K562 (cell line): ENCODE results near the gene FAM228A.

Experiments
- CEBPB ChIP-seq: fragments of 450-650 bp; IDR thresholded peaks from 2 replicates; pipeline ENCODE4 v1.6.1; 2016; ENCODE audit warnings: missing genetic modification characterization, missing compliant biosample characterization
- CHD2 ChIP-seq: IDR thresholded peaks from 2 replicates; pipeline ENCODE4 v1.6.1; 2011; ENCODE audit warnings: low read depth, low read length
- EGR1 ChIP-seq: fragments of 450-650 bp; conservative IDR thresholded peaks from 2 replicates; pipeline ENCODE4 v1.6.1; 2017; ENCODE audit warnings: mild to moderate bottlenecking
- ETS2 ChIP-seq: IDR thresholded peaks from 2 replicates; pipeline ENCODE4 v1.6.1; 2016; ENCODE audit warnings: borderline replicate concordance, missing genetic modification characterization, mild to moderate bottlenecking, moderate library complexity, missing compliant biosample characterization; ENCODE audit not compliant: poor library complexity, severe bottlenecking
- HIVEP1 ChIP-seq: fragments of 250-450 bp; sonication (Bioruptor Pico); IDR thresholded peaks from 2 replicates; pipeline ENCODE4 v1.4.0; 2020; ENCODE audit warnings: mild to moderate bottlenecking
- JUND ChIP-seq, 2 experiments: IDR thresholded peaks; 2 replicates in 1 of 2; 3 replicates in 1 of 2; pipeline ENCODE4 v1.6.1; 2011; ENCODE audit warnings: borderline replicate concordance in 2 of 2, low read depth in 2 of 2, low read length in 2 of 2, improper control_type of control experiment in 1 of 2, missing biosample characterization in 1 of 2, missing genetic modification characterization in 1 of 2, missing genetic modification reagents in 1 of 2
- KDM4B ChIP-seq, 2 experiments: fragments of 450-650 bp in 1 of 2; sonication (generic) in 1 of 2; IDR thresholded peaks; 2 replicates each; pipeline ENCODE4 v1.6.1; 2016 to 2017; ENCODE audit warnings: borderline replicate concordance in 2 of 2, antibody characterized with exemption in 1 of 2, low read depth in 1 of 2, mild to moderate bottlenecking in 1 of 2
- MEF2D ChIP-seq: conservative IDR thresholded peaks from 2 replicates; pipeline ENCODE4 v1.6.1; 2016; ENCODE audit warnings: low read depth, missing genetic modification characterization, missing compliant biosample characterization
- POLR2A ChIP-seq: fragments of 450-650 bp; conservative IDR thresholded peaks from 2 replicates; pipeline ENCODE4 v1.6.1; 2016
- RFX5 ChIP-seq: IDR thresholded peaks from 2 replicates; pipeline ENCODE4 v1.6.1; 2011; ENCODE audit warnings: low read depth, mild to moderate bottlenecking, improper control_type of control experiment, low read length
- ZNF707 ChIP-seq: fragments of 250-450 bp; sonication (Bioruptor Pico); conservative IDR thresholded peaks from 2 replicates; pipeline ENCODE4 v1.8.0; 2022; ENCODE audit warnings: inconsistent platforms, mild to moderate bottlenecking, moderate library complexity
- TF ChIP-seq, protein P1 (sequence below), 3 experiments: IDR thresholded peaks in 2 of 3; conservative IDR thresholded peaks in 1 of 3; 2 replicates each; pipeline ENCODE4 v1.5.1; 2011 to 2012; ENCODE audit warnings: low read length in 3 of 3, mild to moderate bottlenecking in 3 of 3, control low read depth in 2 of 3, improper control_type of control experiment in 1 of 3, inconsistent platforms in 1 of 3, low read depth in 1 of 3, mixed read lengths in 1 of 3, moderate library complexity in 1 of 3; ENCODE audit not compliant: insufficient read depth in 2 of 3
- TF ChIP-seq, protein P2 (sequence below): fragments of 450-650 bp; IDR thresholded peaks from 2 replicates; pipeline ENCODE4 v1.7.1; 2018; ENCODE audit warnings: mild to moderate bottlenecking, low read depth; ENCODE audit not compliant: partially characterized antibody
- TF ChIP-seq, protein P3 (sequence below): sonication (generic); formaldehyde crosslinking; IDR thresholded peaks from 2 replicates; pipeline ENCODE4 v1.8.1; 2023; ENCODE audit warnings: mild to moderate bottlenecking, missing genetic modification reagents

DNA sequence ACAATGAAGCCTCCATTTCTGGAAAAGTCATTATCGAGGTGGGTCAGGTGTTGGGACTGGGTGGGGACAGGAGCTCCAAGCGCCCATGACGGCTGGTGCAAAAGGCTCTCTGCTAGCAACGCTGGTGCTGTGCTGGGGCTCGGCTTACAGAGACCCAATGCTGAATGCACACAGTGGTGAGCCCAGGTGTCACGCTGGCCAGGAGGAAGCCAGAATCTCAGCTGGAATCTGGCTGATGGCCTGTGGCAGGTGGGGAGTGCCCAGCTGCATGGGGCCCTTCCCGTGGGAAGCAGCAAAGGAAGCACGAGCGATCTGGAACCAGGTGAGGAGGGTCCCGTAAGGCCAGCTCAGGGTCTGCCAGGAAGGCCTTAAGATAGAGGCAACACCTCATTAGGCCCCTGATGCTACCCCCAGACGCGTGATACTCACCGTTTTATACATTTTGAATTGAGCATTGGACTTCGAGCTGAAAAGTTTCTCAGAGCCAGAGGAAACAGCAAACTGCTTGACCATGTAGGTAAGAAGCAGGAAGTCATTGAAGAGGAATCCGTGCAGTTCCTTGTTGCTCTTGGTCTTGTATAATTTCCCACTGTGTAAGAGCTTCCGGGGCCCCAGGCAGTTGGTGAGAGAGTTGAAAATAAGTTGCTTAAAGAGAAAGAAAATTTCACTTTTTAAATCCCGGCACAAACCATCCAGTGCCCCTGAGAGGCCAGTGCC lies 34.7 kb downstream of the FAM228A start:
- TF ChIP-seq CEBPB (tag) (no peak), MEF2D (tag) (no peak), POLR2A (no peak), JUND (IDR thresholded peaks at IDR 0.05; ENCODE audit: borderline replicate concordance, low read depth, low read length) (no peak), JUND (tag; IDR thresholded peaks at IDR 0.05; ENCODE audit: borderline replicate concordance, low read depth, low read length) (no peak), HIVEP1 (CRISPR knock-in tag) (no peak), RFX5 (no peak), ETS2 (tag) (no peak), ZNF707 (CRISPR knock-in tag) (no peak), EGR1 (no peak), CHD2 (no peak), KDM4B (IDR thresholded peaks at IDR 0.05; ENCODE audit: borderline replicate concordance in 2 of 2, low read depth in 1 of 2) (no peak)
- TF ChIP-seq, protein P1, sequence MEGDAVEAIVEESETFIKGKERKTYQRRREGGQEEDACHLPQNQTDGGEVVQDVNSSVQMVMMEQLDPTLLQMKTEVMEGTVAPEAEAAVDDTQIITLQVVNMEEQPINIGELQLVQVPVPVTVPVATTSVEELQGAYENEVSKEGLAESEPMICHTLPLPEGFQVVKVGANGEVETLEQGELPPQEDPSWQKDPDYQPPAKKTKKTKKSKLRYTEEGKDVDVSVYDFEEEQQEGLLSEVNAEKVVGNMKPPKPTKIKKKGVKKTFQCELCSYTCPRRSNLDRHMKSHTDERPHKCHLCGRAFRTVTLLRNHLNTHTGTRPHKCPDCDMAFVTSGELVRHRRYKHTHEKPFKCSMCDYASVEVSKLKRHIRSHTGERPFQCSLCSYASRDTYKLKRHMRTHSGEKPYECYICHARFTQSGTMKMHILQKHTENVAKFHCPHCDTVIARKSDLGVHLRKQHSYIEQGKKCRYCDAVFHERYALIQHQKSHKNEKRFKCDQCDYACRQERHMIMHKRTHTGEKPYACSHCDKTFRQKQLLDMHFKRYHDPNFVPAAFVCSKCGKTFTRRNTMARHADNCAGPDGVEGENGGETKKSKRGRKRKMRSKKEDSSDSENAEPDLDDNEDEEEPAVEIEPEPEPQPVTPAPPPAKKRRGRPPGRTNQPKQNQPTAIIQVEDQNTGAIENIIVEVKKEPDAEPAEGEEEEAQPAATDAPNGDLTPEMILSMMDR (IDR thresholded peaks at IDR 0.05 in 2 of 3, conservative IDR thresholded peaks at IDR 0.05 in 1 of 3; ENCODE audit: insufficient read depth in 2 of 3, low read depth in 1 of 3, low read length in 3 of 3): no peak
- TF ChIP-seq, protein P2, sequence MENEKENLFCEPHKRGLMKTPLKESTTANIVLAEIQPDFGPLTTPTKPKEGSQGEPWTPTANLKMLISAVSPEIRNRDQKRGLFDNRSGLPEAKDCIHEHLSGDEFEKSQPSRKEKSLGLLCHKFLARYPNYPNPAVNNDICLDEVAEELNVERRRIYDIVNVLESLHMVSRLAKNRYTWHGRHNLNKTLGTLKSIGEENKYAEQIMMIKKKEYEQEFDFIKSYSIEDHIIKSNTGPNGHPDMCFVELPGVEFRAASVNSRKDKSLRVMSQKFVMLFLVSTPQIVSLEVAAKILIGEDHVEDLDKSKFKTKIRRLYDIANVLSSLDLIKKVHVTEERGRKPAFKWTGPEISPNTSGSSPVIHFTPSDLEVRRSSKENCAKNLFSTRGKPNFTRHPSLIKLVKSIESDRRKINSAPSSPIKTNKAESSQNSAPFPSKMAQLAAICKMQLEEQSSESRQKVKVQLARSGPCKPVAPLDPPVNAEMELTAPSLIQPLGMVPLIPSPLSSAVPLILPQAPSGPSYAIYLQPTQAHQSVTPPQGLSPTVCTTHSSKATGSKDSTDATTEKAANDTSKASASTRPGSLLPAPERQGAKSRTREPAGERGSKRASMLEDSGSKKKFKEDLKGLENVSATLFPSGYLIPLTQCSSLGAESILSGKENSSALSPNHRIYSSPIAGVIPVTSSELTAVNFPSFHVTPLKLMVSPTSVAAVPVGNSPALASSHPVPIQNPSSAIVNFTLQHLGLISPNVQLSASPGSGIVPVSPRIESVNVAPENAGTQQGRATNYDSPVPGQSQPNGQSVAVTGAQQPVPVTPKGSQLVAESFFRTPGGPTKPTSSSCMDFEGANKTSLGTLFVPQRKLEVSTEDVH: no peak
- TF ChIP-seq, protein P3, sequence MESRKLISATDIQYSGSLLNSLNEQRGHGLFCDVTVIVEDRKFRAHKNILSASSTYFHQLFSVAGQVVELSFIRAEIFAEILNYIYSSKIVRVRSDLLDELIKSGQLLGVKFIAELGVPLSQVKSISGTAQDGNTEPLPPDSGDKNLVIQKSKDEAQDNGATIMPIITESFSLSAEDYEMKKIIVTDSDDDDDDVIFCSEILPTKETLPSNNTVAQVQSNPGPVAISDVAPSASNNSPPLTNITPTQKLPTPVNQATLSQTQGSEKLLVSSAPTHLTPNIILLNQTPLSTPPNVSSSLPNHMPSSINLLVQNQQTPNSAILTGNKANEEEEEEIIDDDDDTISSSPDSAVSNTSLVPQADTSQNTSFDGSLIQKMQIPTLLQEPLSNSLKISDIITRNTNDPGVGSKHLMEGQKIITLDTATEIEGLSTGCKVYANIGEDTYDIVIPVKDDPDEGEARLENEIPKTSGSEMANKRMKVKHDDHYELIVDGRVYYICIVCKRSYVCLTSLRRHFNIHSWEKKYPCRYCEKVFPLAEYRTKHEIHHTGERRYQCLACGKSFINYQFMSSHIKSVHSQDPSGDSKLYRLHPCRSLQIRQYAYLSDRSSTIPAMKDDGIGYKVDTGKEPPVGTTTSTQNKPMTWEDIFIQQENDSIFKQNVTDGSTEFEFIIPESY (CRISPR knock-in tag): no peak
